ENCODE results near the gene HOXC11. TPM values are rescaled to one million over a fixed set of nuclear protein-coding genes. Genes with fewer than 3 reads are reported as not detected.

The HOXC11 gene
- total and polyA plus RNA-seq, 10 of the 15 experiments (the other 5 are each of a cell fraction or from before 2014, with no cell fraction given): not detected

DNA sequence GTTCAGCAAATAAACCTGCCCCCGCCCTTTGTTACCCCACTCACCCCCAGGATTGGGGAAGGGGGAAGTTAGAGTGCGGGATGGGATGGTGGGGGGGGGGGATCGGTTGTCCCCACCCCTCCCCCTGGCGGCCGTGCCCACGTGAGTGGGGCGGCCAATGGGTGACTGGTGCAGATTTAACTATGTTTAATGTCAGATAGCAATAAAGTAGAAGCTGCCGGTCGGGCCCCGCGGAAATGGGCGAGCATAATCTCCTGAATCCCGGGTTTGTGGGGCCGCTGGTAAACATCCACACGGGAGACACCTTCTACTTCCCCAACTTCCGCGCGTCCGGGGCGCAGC is 18.3 kb upstream of the HOXC11 start, which contains the start of gene HOXC12:
TSS of gene HOXC12 (plus strand) at position 210 of the 342 bp plus-strand sequence. CDS start at position 237, 27 bp downstream.
- Histone ChIP-seq H3K79me2 (ENCODE audit: control insufficient read depth, insufficient read depth, low read length) (no peaks in the 10 kb centered on the region), H3K4me2 (ENCODE audit: control insufficient read depth, insufficient read depth) (no peak within 1 kb of the TSS), H4K20me1 (ENCODE audit: control insufficient read depth, insufficient read depth) (no peaks in the 10 kb centered on the region), H2AFZ (ENCODE audit: control insufficient read depth, low read depth, low read length) (no peak within 1 kb of the TSS), H3K27ac (ENCODE audit: control insufficient read depth, insufficient read depth) (no peak within 1 kb of the TSS), H3K9me3 (replicated peaks; ENCODE audit: control insufficient read depth, insufficient read depth, low read length) (no peaks in the 10 kb centered on the region), H3K36me3 (ENCODE audit: control insufficient read depth in 2 of 2, insufficient read depth in 2 of 2, low read length in 1 of 2) (no peaks in the 10 kb centered on the region), H3K4me3 (no peak within 1 kb of the TSS), H3K4me1 (ENCODE audit: control insufficient read depth, insufficient read depth, low read length) (no peaks in the 10 kb centered on the region), H3K27me3 (replicated peaks in 1 of 2; ENCODE audit: control insufficient read depth in 2 of 2, insufficient read depth in 2 of 2, low read length in 1 of 2) (peaks cover 41 to 63% of the 10 kb centered on the region in 2 experiments), H3K9ac (ENCODE audit: control insufficient read depth, insufficient read depth, low read length) (no peak within 1 kb of the TSS)
- POLR2A ChIA-PET: interaction anchor here (1.0 kb wide), 1 partner anchor 10 kb away, joined by 3 read pairs; no protein-coding TSS in a partner anchor
- ATAC-seq (no peak), FAIRE-seq (no peak), DNase-seq (ENCODE audit: low read depth, low spot score) (no peak)
- 27% methylated on average over 20 of the region's 20 CpGs for WGBS (ENCODE audit: insufficient coverage, insufficient replicate concordance, low lambda C conversion rate, missing lambda C conversion rate)
- SMC1A ChIA-PET (ENCODE audit: uncharacterized antibody, unreplicated experiment): no interaction called here
- in situ Hi-C loops (cut with MboI): no loop called here
- intact Hi-C loops (cut with micrococcal nuclease; ENCODE audit: unreplicated experiment): no loop called here
- CTCF ChIA-PET: no interaction called here
- RAD21 ChIA-PET (ENCODE audit: unreplicated experiment): no interaction called here
- BruUV-seq (replicated peaks): no TSS peak
- TF ChIP-seq, protein P1, sequence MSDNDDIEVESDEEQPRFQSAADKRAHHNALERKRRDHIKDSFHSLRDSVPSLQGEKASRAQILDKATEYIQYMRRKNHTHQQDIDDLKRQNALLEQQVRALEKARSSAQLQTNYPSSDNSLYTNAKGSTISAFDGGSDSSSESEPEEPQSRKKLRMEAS (IDR thresholded peaks at IDR 0.05; ENCODE audit: low read depth, low read length): no peak
- TF ChIP-seq EP300 (IDR thresholded peaks at IDR 0.05; ENCODE audit: borderline replicate concordance in 1 of 2, control insufficient read depth in 1 of 2, low read depth in 2 of 2, low read length in 2 of 2) (no peak), NFYB (IDR thresholded peaks at IDR 0.05; ENCODE audit: insufficient read depth, low read depth, low read length) (peak; percentile 52), BCL11A (IDR thresholded peaks at IDR 0.05; ENCODE audit: low read depth, low read length) (no peak), RAD51 (IDR thresholded peaks at IDR 0.05) (no peak), SUZ12 (IDR thresholded peaks at IDR 0.05; ENCODE audit: unreplicated experiment) (peak; percentile 19), DPF2 (IDR thresholded peaks at IDR 0.05) (no peak)
- TF ChIP-seq, protein P2, sequence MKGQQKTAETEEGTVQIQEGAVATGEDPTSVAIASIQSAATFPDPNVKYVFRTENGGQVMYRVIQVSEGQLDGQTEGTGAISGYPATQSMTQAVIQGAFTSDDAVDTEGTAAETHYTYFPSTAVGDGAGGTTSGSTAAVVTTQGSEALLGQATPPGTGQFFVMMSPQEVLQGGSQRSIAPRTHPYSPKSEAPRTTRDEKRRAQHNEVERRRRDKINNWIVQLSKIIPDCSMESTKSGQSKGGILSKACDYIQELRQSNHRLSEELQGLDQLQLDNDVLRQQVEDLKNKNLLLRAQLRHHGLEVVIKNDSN (IDR thresholded peaks at IDR 0.05; ENCODE audit: borderline replicate concordance, extremely low read length, insufficient read depth, low read depth, low read length): peak; percentile 11
- TF ChIP-seq, protein P3, sequence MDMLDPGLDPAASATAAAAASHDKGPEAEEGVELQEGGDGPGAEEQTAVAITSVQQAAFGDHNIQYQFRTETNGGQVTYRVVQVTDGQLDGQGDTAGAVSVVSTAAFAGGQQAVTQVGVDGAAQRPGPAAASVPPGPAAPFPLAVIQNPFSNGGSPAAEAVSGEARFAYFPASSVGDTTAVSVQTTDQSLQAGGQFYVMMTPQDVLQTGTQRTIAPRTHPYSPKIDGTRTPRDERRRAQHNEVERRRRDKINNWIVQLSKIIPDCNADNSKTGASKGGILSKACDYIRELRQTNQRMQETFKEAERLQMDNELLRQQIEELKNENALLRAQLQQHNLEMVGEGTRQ (IDR thresholded peaks at IDR 0.05; ENCODE audit: borderline replicate concordance, low read depth, low read length): no peak

Data from GM12878 (cell line).